HG03520 (cell line): ENCODE measurements around the gene KCNJ12.
"Not testable (repeated sequence)": the region's sequence is repeated elsewhere in the genome, so short reads cannot be mapped to it uniquely, and the experiment has no call there.

Experiments used
- ATAC-seq: cut with Tn5 transposase; IDR thresholded peaks from one replicate; pipeline ENCODE4 v1.9.1; 2021; ENCODE audit warnings: mild to moderate bottlenecking, moderate library complexity; ENCODE audit not compliant: unreplicated experiment

KCNJ12 gene

GRCh38 chr17:21404956-21405731, 29.0 kb downstream of the KCNJ12 start:
- not testable (repeated sequence) for ATAC-seq

GRCh38 chr17:21405904-21406400, 29.8 kb downstream of the KCNJ12 start:
- ATAC-seq, result not testable (repeated sequence)

DNA sequence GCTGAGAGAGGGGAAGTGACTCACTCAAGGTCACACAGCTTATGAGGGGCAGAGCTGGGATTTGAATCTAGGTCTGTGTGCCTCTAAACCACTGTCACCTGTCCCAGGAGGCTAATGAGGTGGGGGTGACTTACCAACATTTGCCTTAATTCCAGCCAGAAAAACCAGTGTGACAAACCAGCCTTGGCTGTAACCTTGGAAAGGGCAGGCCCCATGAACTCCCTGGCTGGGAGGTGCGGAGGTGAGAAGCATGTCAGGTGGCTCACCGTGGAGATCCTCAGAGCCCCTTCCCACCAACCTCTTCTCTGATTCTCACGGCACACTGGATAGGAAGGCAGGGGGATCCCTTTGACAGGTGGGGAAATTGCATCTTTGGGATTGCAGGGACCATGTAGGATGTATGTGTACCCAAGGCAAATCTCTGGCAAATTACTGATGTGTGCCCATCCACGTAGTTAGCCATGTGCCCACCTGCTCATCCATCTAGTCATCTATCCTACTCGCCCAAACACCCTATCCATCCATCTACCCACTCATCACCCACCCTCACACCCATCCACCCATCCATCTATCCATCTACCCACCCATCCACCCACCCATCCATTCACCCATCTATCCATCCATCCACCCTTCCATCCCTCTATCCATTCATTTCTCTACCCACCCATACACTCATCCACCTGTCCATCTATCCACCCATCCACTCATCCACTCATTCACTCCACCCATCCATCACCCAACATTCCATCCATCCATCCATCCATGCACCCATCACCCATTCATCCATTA, 30.7 kb downstream of the KCNJ12 start:
- not testable (repeated sequence) for ATAC-seq

DNA sequence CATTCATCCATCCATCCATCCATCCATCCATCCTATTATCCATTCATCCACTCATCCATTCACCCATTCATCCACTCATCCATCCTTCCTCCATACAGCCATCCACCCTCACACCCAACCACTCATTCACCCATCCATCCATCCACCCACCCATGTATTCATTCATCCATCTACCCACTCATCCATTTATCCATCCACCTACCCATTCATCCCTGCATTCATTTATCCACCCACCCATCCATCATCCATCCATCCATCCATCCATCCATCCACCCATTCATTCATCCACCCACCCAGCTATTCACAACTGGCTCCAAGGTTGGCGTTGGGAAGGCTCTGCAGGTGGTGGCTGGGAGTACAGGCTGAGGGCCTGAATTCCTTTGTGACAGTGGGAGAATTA, 31.6 kb downstream of the KCNJ12 start:
- ATAC-seq, result not testable (repeated sequence)

GRCh38 chr17:21408224-21408623, 32.1 kb downstream of the KCNJ12 start:
- not testable (repeated sequence) for ATAC-seq

DNA sequence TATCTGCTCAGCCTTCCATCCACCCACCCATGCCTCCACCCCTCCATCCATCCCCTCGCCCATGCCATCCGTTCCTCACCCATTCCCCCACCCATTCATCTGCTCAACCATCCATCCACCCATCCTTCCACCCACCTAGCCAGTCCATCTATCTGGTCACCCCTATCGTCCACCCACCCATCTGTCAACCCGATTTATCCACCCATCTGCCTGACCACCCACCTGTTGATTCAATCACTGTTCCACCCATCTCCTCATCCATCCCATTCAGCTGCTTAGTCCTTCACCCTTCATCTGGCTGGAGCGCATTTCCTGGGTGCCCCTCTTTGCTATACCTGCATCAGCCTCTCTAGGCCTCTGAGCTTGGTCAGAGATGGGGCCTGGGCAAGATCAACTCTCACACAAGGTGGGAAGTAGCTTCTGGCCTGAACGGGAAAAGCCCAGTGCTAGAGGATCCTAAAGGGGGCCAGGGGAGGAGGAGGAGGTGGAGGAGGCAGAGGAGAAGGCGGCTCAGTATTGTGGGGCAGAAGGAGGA, 32.7 kb downstream of the KCNJ12 start:
- ATAC-seq, result not testable (repeated sequence)

- not testable (repeated sequence) for ATAC-seq
Measured at GRCh38 chr17:21409388-21409787, 33.2 kb downstream of the KCNJ12 start.

GRCh38 chr17:21409971-21410370, 33.8 kb downstream of the KCNJ12 start:
- not testable (repeated sequence) for ATAC-seq

GRCh38 chr17:21410371-21410770, 34.2 kb downstream of the KCNJ12 start:
- not testable (repeated sequence) for ATAC-seq

DNA sequence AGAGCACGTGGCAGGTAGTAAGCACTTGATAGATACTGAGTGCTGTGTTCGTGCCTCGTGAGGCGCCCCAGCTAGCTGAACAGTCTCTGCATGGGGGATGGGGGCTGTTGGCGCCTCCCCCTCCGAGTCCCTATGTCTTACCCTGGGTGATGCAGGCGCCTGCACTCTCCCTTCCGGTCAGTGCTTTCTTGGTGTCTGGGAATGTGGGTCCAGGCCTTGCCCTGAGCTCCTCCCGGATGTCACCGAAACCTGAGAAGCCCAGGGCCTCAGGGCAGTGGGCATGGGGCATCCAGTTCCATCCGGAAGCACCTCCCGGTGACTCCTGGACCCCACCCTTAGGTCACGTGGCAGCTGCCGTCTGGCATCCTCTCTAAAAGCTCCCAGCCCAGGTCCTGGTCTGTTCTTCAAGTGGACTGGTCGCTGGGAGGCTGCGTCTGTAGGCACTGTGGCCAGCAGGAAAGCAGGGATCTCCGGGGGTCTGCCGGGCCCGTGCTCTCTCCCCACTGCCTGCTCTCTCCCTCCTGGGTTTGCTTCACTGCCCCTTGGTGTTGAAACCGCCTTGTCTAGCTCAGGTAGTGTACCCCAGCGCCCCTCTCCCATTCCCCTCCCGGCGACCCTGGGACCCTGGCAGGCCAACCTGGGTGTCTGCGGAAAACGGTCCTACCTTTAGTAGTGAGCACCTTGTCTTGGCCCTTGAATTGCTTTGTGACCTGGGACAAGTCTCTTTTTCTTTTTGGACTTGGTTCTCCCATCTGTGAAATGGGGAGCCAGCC, 34.9 kb downstream of the KCNJ12 start:
- ATAC-seq, result not testable (repeated sequence)

DNA sequence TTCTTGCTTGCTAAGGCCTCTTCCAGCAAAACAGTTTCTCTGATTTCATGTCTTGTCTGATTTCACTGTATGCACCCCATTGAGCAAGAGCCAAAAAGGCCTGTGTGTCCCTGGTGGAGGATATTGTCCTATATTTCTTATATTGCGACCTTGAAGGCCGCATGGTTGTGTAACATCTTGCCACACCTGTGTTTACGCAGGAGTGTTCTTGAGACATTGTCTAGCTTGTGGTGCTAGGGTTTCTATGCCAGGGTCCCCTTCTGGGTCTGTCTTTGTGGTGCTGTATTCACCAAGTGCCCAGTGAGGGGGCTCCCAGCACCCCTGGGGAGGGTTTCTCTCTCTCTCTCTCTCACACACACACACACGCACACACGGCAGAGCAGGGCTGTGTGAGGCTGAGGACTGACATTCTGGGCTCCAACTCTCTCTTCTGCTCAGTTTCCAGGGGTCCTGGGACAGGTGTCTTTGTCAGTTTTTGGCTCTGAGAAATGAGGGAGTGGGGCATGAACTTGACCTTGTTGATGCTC, 35.6 kb downstream of the KCNJ12 start:
- not testable (repeated sequence) for ATAC-seq

- ATAC-seq, result not testable (repeated sequence)
Measured at GRCh38 chr17:21412207-21412681, 36.1 kb downstream of the KCNJ12 start.

GRCh38 chr17:21413570-21414279, 37.6 kb downstream of the KCNJ12 start:
- not testable (repeated sequence) for ATAC-seq

- ATAC-seq, result not testable (repeated sequence)
Measured at GRCh38 chr17:21414616-21415015, 38.5 kb downstream of the KCNJ12 start.

- ATAC-seq, result not testable (repeated sequence)
Measured at GRCh38 chr17:21415166-21415990, 39.2 kb downstream of the KCNJ12 start.

GRCh38 chr17:21416471-21416981, 40.4 kb downstream of the KCNJ12 start:
- ATAC-seq, result not testable (repeated sequence)

DNA sequence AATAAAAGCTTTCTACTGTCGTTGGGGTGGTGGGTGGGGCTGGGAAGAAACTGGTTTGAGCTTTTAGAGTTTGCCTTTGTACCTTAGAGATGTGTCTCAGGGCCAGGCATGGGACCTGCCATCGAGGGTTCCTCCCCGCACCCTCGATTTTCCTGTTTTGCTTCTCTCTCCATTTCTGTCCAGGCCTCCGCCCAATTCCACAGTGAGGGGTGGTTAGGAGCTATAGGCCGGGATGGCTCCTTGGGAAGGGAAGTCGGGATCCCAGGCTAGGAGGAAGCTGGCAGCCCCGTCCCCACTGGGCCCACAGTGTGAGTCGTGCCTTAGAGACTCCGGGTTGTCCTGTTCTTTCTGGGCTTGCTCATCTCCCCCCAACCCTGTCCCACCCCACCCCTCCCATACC, 41.2 kb downstream of the KCNJ12 start:
- ATAC-seq, result not testable (repeated sequence)

DNA sequence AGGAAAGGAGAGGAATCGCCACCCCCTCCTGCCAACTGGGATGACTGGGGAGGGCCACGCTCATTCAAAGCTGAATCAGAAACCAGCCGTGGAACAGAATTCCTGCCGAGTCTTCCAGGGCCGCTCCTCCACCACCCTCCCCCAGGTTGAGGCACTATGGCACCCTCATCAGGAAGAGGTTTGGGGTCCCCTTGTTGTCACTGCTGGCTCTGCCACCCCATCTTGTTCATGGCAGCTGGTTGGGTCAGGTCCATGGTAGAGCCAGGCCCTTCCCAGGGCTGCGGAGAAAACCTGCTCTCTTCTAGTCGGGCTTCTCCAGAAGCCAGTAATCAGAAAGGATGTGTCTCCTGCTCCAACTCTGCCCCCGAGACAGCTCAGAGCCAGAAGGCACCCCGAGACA, 41.8 kb downstream of the KCNJ12 start:
- ATAC-seq, result no peak
